DND-41 (cell line): ENCODE measurements around the gene FURIN.
A peak's percentile ranks its signal among the peaks of the same experiment; 100 is the strongest.

Source experiments
- ATAC-seq: fragments of 200-7000 bp; cut with Tn5 transposase; 3 replicates; pipeline ENCODE4 v1.9.1; 2021; ENCODE audit warnings: low read depth; ENCODE audit not compliant: insufficient read depth
- DNase-seq: peaks from one replicate; pipeline ENCODE4 v3.0.0-alpha.2; 2020
- H2AFZ ChIP-seq: 2 replicates; pipeline ENCODE4 v1.6.0; 2012; ENCODE audit warnings: low read depth, low read length
- H3K27ac ChIP-seq: 2 replicates; pipeline ENCODE4 v1.5.1; 2012; ENCODE audit warnings: low read length, inconsistent platforms
- H3K27me3 ChIP-seq: fragments of 200-600 bp; sonication (generic); 2 replicates; pipeline ENCODE4 v1.6.0; 2012; ENCODE audit warnings: low read length, mild to moderate bottlenecking, inconsistent platforms; ENCODE audit not compliant: insufficient read depth, poor library complexity
- H3K36me3 ChIP-seq: 2 replicates; pipeline ENCODE4 v1.5.1; 2012; ENCODE audit warnings: low read length, inconsistent platforms; ENCODE audit not compliant: insufficient read depth
- H3K4me1 ChIP-seq: 2 replicates; pipeline ENCODE4 v1.5.1; 2012; ENCODE audit warnings: mild to moderate bottlenecking, low read length; ENCODE audit not compliant: insufficient read depth
- H3K4me2 ChIP-seq: 2 replicates; pipeline ENCODE4 v1.6.0; 2012; ENCODE audit warnings: mild to moderate bottlenecking, moderate library complexity, low read length, inconsistent platforms; ENCODE audit not compliant: insufficient read depth
- H3K4me3 ChIP-seq, 2 experiments: fragments of 200-600 bp in 1 of 2; shearing (Covaris generic) in 1 of 2; 2 replicates each; pipeline ENCODE4 v1.5.1; 2012 to 2016; ENCODE audit warnings: inconsistent platforms in 2 of 2, low read length in 2 of 2, mild to moderate bottlenecking in 2 of 2, low read depth in 1 of 2, moderate library complexity in 1 of 2
- H3K79me2 ChIP-seq: 2 replicates; pipeline ENCODE4 v1.6.0; 2012; ENCODE audit warnings: low read length, inconsistent platforms; ENCODE audit not compliant: insufficient read depth
- H3K9ac ChIP-seq: 2 replicates; pipeline ENCODE4 v1.6.0; 2012; ENCODE audit warnings: low read depth, mild to moderate bottlenecking, inconsistent platforms, low read length, moderate library complexity
- H3K9me3 ChIP-seq: 2 replicates; pipeline ENCODE4 v1.5.1; 2012; ENCODE audit warnings: low read length, moderate library complexity, mild to moderate bottlenecking, inconsistent platforms; ENCODE audit not compliant: insufficient read depth, severe bottlenecking
- H4K20me1 ChIP-seq: 2 replicates; pipeline ENCODE4 v1.6.0; 2012; ENCODE audit warnings: low read length; ENCODE audit not compliant: insufficient read depth
- CTCF ChIP-seq: IDR thresholded peaks from 2 replicates; pipeline ENCODE4 v1.5.1; 2012; ENCODE audit warnings: borderline replicate concordance, low read length, moderate library complexity, mild to moderate bottlenecking; ENCODE audit not compliant: poor library complexity, severe bottlenecking; ENCODE audit errors: extremely low read depth
- EZH2 ChIP-seq: IDR thresholded peaks from 3 replicates; pipeline ENCODE4 v1.6.1; 2012; ENCODE audit warnings: borderline replicate concordance, low read depth, mild to moderate bottlenecking, moderate library complexity, low read length, inconsistent platforms; ENCODE audit not compliant: severe bottlenecking

Gene FURIN

GRCh38 chr15:90931828-90932659 lies 63.7 kb downstream of the FURIN start, which contains the start of gene HDDC3:
Gene HDDC3 (minus strand): TSS chr15:90932549. CDS start chr15:90932540, 9 bp downstream.
- H3K27me3 ChIP-seq: no peaks in the 10 kb centered on the region
- H2AFZ ChIP-seq: peak within 1 kb of the TSS; percentile 80
- H3K27ac ChIP-seq: peak within 1 kb of the TSS; percentile 83
- peaks cover 10% of the 10 kb centered on the region; the same call in 1 of the 2 replicates for H3K36me3 ChIP-seq
- no peaks in the 10 kb centered on the region for H4K20me1 ChIP-seq
- no peak for TF ChIP-seq EZH2
- peak; percentile 87 for TF ChIP-seq CTCF
- peak within 1 kb of the TSS; percentile 68 for H3K9ac ChIP-seq
- H3K4me3 ChIP-seq: peak within 1 kb of the TSS; percentile 36 to 78; a peak in 3 of 4 replicates
- H3K9me3 ChIP-seq: no peaks in the 10 kb centered on the region
- H3K4me2 ChIP-seq: peak within 1 kb of the TSS; percentile 82
- DNase-seq (peak; percentile 84), ATAC-seq (peak; percentile 58)
- peaks cover 67% of the 10 kb centered on the region for H3K4me1 ChIP-seq
- H3K79me2 ChIP-seq: peaks cover 40% of the 10 kb centered on the region

GRCh38 chr15:90932660-90932991 lies 64.2 kb downstream of the FURIN start:
- peak overlapping the region; percentile 82 for H3K4me2 ChIP-seq
- peaks cover 68% of the 10 kb centered on the region for H3K4me1 ChIP-seq
- no peak for ATAC-seq
- H3K79me2 ChIP-seq: peaks cover 40% of the 10 kb centered on the region
- TF ChIP-seq CTCF (no peak), EZH2 (no peak)
- peak overlapping the region; percentile 36 to 78; a peak in 3 of 4 replicates for H3K4me3 ChIP-seq
- no peaks in the 10 kb centered on the region for H3K9me3 ChIP-seq
- H3K9ac ChIP-seq: peak overlapping the region; percentile 68
- H4K20me1 ChIP-seq: no peaks in the 10 kb centered on the region
- peak overlapping the region; percentile 83 for H3K27ac ChIP-seq
- H3K36me3 ChIP-seq: peaks cover 11% of the 10 kb centered on the region; the same call in 1 of the 2 replicates
- peak overlapping the region; percentile 80 for H2AFZ ChIP-seq
- DNase-seq: no peak
- H3K27me3 ChIP-seq: no peaks in the 10 kb centered on the region
